AG04449 (cell line): ENCODE data around the gene F10.
"Not testable (repeated sequence)": the region's sequence is repeated elsewhere in the genome, so short reads cannot be mapped to it uniquely, and the experiment has no call there.

Experiments
- CTCF ChIA-PET: fragments of 350-600 bp; formaldehyde crosslinking; extraction: SDS; loops from one replicate; lab custom pipeline; 2021; ENCODE audit warnings: antibody characterized with exemption; lab: Yijun Ruan, JAX
- POLR2A ChIA-PET: fragments of 400-600, 350-600 bp; formaldehyde crosslinking; extraction: SDS; loops from one replicate; lab custom pipeline; 2020; ENCODE audit warnings: antibody characterized with exemption, inconsistent platforms; lab: Yijun Ruan, JAX
- DNase-seq: peaks from one replicate; pipeline ENCODE4 v3.0.0-alpha.2; 2010; ENCODE audit warnings: low read depth, low spot score
- H3K4me3 ChIP-seq: 2 replicates; pipeline ENCODE4 v1.5.1; 2011; ENCODE audit warnings: low read depth, mild to moderate bottlenecking, control low read depth, low read length
- CTCF ChIP-seq: IDR thresholded peaks from one replicate; pipeline ENCODE4 v1.5.1; 2011; ENCODE audit warnings: mild to moderate bottlenecking, moderate library complexity, low read length, control low read depth, inconsistent platforms; ENCODE audit not compliant: insufficient read depth; ENCODE audit errors: missing control alignments

The F10 gene

GRCh38 chr13:113110852-113111315 is 11.7 kb upstream of the F10 start:
- peak overlapping the region; percentile 33 for H3K4me3 ChIP-seq
- TF ChIP-seq CTCF, result no peak
- CTCF ChIA-PET, result no interaction called here
- POLR2A ChIA-PET, result no interaction called here
- no peak for DNase-seq

- POLR2A ChIA-PET, CTCF ChIA-PET, DNase-seq, H3K4me3 ChIP-seq: not testable (repeated sequence)
Observed at GRCh38 chr13:113111821-113112220, 10.8 kb upstream of the F10 start.

- DNase-seq, POLR2A ChIA-PET, H3K4me3 ChIP-seq, CTCF ChIA-PET: not testable (repeated sequence)
Observed at GRCh38 chr13:113112475-113112874, 10.1 kb upstream of the F10 start.

- POLR2A ChIA-PET, result no interaction called here
- DNase-seq, result no peak
- H3K4me3 ChIP-seq, result no peak overlapping the region
- TF ChIP-seq CTCF, result no peak
- CTCF ChIA-PET, result interaction anchor here (1.0 kb wide), 1 partner anchor 10 kb away, joined by 6 read pairs; the partner anchor contains the start of gene F10
Observed at GRCh38 chr13:113112893-113113845, 9.4 kb upstream of the F10 start.

- ChIA-PET CTCF (interaction anchor here (1.0 kb wide), 1 partner anchor 9 kb away, joined by 6 read pairs; the partner anchor contains the start of gene F10), POLR2A (no interaction called here)
- no peak for DNase-seq
- H3K4me3 ChIP-seq, result no peak overlapping the region
- TF ChIP-seq CTCF, result no peak
Observed at GRCh38 chr13:113113846-113114271, 8.7 kb upstream of the F10 start.

- H3K4me3 ChIP-seq, result no peak overlapping the region
- no peak for DNase-seq
- ChIA-PET CTCF (interaction anchor here (1.0 kb wide), 1 partner anchor 8 kb away, joined by 6 read pairs; the partner anchor contains the start of gene F10), POLR2A (no interaction called here)
- no peak for TF ChIP-seq CTCF
Observed at GRCh38 chr13:113114511-113115362, 7.9 kb upstream of the F10 start.
